Measurements from ENCODE around the gene SLC13A4.
"Not testable (repeated sequence)": the region's sequence is repeated elsewhere in the genome, so short reads cannot be mapped to it uniquely, and the experiment has no call there.

The SLC13A4 gene

GRCh38 chr7:135728136-135728669 is at the start of gene SLC13A4:
TSS of gene SLC13A4 (minus strand) at chr7:135728186. CDS start at chr7:135727496, 690 bp downstream.
- DNase-seq, result no peak

- DNase-seq, result not testable (repeated sequence)
Measured at GRCh38 chr7:135775915-135776314, 47.9 kb upstream of the SLC13A4 start.

- DNase-seq, result no peak
Measured at GRCh38 chr7:135775230-135775629, 47.2 kb upstream of the SLC13A4 start.

GRCh38 chr7:135774284-135774683 is 46.3 kb upstream of the SLC13A4 start:
- DNase-seq, result no peak

DNA sequence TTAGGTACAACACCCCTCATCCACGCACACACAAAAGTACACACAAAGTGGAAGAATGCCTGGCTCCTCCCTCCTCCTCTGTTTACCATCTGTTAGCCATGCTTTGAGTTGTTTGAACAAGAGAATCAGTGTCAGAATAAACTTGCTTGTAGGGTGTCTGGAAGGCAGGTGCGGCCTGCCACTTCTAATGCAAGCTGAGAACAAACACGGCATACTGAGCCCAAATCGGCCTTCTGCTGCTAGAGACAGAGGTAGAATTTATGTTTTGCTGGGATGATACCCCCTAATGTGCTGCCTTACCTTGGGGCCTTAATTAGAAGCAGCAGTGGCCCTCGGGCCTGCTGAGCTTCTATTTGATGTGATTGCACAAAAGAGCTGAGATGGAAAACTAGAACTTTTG is 45.5 kb upstream of the SLC13A4 start:
- DNase-seq, result no peak

DNA sequence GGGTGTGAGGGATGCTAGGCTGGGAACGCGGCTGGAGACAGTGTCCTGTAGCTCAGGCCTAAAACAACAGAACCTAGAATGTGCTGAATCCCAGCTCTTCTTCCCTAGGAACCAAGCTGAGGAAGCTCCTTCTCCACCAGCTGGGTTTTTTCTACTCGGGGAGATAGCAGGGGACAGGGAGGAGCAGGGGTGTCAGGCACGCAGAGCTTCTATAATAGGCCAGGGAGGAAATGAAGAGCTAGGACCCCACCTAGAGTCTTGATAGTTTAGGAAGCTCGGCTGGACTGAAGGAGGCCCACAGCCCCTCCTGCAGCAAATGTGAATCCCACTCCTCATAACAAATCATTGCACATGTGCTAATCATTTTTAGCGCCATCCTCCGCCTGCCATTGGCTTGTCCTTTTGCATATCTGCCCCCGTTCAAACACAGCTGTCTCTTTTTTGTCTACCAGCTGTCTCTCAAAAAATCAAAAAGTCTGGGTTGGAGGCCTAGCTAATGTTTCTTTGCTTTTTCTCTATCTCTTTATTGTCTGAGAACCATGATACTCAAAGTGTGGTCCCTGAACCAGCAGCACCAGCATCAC is 44.7 kb upstream of the SLC13A4 start:
- no peak for DNase-seq

DNA sequence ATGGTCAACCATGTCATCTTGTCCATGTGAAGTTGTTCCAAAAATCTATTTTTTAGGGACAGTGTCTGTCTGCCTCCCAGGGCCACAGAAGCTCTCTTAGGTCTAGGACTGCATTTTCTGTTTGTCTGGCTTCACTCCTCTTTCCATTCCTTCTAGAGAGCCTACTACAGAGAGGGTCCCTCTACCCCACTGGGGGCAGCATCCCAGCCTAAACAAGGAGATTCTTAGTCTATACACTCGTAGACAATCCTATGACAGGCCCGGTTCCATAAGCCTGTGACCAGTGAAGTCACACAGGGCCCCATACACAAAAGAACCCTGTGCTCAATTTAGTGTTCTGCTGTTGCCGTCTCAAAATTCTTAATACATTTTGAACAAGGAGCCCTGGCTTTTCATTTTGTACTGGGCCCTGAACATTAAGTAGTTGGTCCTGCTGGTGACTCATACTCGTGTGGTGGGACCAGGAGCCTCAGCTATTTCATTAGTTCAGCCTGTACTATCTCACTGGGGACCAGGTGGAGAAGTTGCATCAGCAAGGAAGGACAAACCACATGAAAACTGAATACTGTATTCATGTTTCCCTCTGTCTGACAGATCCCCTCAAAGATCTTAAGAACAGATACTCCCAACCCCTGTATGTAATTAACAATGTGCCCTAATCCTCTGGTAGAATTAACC is 44.1 kb upstream of the SLC13A4 start:
- no peak for DNase-seq

DNA sequence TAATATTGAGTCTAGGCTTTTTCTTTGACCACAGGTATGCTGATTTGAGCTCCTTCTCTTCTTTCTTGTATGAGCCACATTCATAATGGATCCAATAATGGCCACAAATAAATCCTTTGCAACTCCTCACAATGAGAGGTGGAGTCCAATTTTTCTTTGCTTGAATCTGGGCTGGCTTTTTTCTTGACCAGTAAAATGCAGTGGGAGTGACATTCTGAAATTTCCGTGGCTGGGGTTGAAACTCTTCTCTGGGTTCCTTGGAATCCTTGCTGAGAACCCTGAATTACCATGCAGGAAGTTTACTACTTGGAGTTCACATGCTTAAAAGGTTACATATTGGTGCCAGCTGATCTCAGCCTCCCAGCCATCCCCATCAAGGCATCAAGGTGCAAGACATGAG is 43.1 kb upstream of the SLC13A4 start:
- DNase-seq, result no peak

GRCh38 chr7:135770139-135770710 is 42.2 kb upstream of the SLC13A4 start:
- no peak for DNase-seq

- DNase-seq, result no peak
Measured at GRCh38 chr7:135769005-135769802, 41.2 kb upstream of the SLC13A4 start.

GRCh38 chr7:135768467-135768866 is 40.5 kb upstream of the SLC13A4 start:
- DNase-seq, result no peak

DNA sequence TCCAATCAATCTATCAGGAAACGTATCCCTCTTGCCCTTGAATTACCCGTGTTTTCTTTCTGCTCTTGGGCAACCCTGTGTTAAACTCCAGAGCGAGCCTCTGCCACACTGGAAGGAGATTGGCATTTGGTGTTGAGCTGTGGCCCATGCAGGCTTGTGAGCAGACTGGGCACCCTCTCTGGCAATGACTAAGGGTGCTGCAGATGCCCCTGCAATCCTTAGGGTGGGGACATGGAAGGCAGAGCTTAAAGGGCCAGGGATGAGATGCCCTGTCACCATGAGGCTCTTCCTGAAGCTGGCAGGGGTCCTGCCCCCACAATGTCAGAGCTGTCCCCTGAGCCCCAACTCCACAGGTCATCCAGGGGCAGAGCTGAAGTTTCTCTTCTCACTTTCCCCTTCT is 40.1 kb upstream of the SLC13A4 start:
- no peak for DNase-seq

DNA sequence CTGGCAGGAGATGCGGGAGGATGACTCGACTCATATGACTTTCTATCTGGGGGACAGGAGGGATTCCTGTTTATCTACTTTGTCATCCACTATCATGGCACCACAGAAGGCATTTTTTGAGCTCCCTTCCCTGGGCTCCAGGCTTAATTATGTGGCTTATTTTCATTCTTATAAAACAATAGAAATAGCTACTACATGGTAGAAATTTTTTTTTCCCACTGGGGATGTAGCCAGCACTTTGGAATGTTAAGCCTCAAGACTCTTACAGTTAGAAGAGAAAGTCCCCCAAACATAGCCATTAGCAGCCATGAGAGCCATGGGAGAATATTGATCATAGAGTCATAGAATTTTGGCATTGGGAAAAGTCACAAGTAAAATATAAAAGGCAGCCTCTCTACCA is 35.3 kb upstream of the SLC13A4 start:
- DNase-seq, result no peak

- DNase-seq, result no peak
Measured at GRCh38 chr7:135761751-135762488, 33.9 kb upstream of the SLC13A4 start.

- DNase-seq, result no peak
Measured at GRCh38 chr7:135759532-135759931, 31.5 kb upstream of the SLC13A4 start.

- no peak for DNase-seq
Measured at GRCh38 chr7:135758531-135758932, 30.5 kb upstream of the SLC13A4 start.

- DNase-seq, result no peak
Measured at GRCh38 chr7:135757719-135758411, 29.9 kb upstream of the SLC13A4 start.

- no peak for DNase-seq
Measured at GRCh38 chr7:135756191-135756590, 28.2 kb upstream of the SLC13A4 start.

DNA sequence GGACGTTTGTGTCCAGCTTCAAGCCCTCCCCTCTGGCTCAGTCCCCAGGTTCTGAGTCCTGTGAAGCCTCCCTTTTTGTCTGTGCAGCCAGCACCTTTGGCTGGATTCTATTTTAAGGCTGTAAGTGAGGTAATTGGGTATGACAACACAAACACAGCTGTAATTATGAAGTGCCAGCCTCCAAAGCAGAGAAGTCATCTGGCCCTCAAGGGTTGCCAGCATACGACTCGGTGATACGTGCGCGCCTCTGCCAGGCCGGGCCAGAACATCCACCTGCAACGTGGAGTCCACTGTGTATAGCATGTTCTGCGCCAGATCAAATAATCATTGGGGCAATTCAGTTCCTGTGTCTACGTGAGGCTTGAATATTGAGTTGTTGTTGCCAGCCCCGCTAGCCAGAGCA is 27.4 kb upstream of the SLC13A4 start:
- no peak for DNase-seq

DNA sequence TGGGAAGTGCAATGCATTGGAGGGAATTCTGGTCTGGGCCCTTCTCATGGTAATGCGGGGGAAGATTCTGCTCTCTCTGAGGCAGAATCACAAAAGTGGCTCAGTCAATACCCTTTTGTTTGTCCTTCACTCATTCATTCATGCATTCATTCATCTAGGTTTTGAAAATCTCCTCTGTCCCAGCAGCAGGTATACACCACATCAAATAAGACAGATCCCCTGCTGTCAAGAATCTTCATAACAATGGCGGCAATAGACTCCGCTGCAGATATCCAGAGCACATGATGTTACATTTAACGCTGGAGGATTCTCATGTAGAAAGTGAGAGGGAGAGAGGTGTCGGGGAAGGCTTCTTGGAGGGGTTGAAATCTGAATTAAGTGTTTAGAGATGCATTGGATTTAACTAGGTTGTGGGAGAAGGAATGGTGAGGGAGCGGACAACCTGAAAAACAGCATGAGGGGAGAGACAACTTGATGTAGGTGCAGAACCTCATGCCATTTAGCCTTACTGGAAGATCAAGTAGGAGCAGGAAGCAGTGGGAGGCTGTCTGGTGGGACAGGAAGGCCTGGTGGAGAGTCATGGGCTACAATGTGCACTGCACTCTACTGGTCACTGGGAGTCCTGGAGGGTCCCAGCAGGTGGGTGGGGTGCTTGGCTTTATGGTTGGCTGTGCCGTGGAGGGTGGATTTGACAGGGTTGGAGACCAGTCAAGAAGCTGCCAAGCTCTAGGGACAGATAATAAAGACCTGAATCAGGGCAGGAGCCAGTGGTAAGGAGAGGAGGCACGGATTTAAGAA is 25.8 kb upstream of the SLC13A4 start:
- DNase-seq, result no peak

- DNase-seq, result no peak
Measured at GRCh38 chr7:135748770-135749169, 20.8 kb upstream of the SLC13A4 start, which contains the start of gene FAM180A. TSS of gene FAM180A (minus strand) at chr7:135748813. CDS start at chr7:135748580, 233 bp downstream.
